BJ (cell line): ENCODE results near the gene BRD7. TPM values are rescaled to one million over a fixed set of nuclear protein-coding genes. Genes with fewer than 3 reads are reported as not detected.

ENCODE experiments used
- CTCF ChIA-PET: fragments of 350-600 bp; formaldehyde crosslinking; extraction: SDS; loops from one replicate; lab custom pipeline; 2021; ENCODE audit warnings: antibody characterized with exemption, inconsistent platforms; lab: Yijun Ruan, JAX
- POLR2A ChIA-PET: fragments of 300-600 bp; sonication (Branson Sonifier 250); formaldehyde crosslinking; extraction: SDS; loops from one replicate; lab custom pipeline; 2021; ENCODE audit warnings: antibody characterized with exemption; lab: Charles Lee
- DNase-seq: peaks from one replicate; pipeline ENCODE4 v3.0.0-alpha.2; 2011; ENCODE audit warnings: low read depth
- H3K27me3 ChIP-seq: 2 replicates; pipeline ENCODE4 v1.6.0; 2011; ENCODE audit warnings: low read length; ENCODE audit not compliant: control insufficient read depth, insufficient read depth
- H3K36me3 ChIP-seq: 2 replicates; pipeline ENCODE4 v1.5.1; 2011; ENCODE audit warnings: low read length; ENCODE audit not compliant: control insufficient read depth, insufficient read depth
- H3K4me3 ChIP-seq: 2 replicates; pipeline ENCODE4 v1.5.1; 2011; ENCODE audit warnings: low read depth, mild to moderate bottlenecking, control low read depth, low read length
- CTCF ChIP-seq: IDR thresholded peaks from 2 replicates; pipeline ENCODE4 v1.5.1; 2011; ENCODE audit warnings: low read depth, mild to moderate bottlenecking, control low read depth, inconsistent platforms, low read length, moderate library complexity; ENCODE audit not compliant: insufficient read depth
- polyA plus RNA-seq: library from polyadenylated mRNA; depleted of rRNA; stranded (reverse); fragments of >200 nt; gene quantifications from 2 replicates; pipeline ENCODE4 v1.2.3, GENCODE V29; 2011; rRNA removed
- small RNA-seq: library from RNA; depleted of rRNA; stranded (forward); fragments of <200 nt; gene quantifications from one replicate; pipeline ENCODE3, GENCODE V24; 2012; ENCODE audit warnings: low replicate concordance, low read depth; ENCODE audit not compliant: insufficient read length

Gene BRD7
- polyA plus RNA-seq, 1 experiment: 30.3 TPM

- DNase-seq: no peak
- no peak for TF ChIP-seq CTCF
- CTCF ChIA-PET: interaction anchor here (1.3 kb wide), 1 partner anchor 60 kb away, joined by 3 read pairs; no protein-coding TSS in a partner anchor
Observed at GRCh38 chr16:50267651-50268050, 101.1 kb downstream of the BRD7 start.

GRCh38 chr16:50267151-50267631 is 101.6 kb downstream of the BRD7 start:
- CTCF ChIA-PET: interaction anchor here (0.5 kb wide), 1 partner anchor 253 kb away, joined by 3 read pairs; no protein-coding TSS in a partner anchor
- 0 out of 2 replicates have a peak, but pooled peaks cover 1% of the 10 kb centered on the region for H3K36me3 ChIP-seq
- TF ChIP-seq CTCF: no peak
- H3K27me3 ChIP-seq: no peaks in the 10 kb centered on the region
- no peak for DNase-seq
- POLR2A ChIA-PET: no interaction called here
- H3K4me3 ChIP-seq: peak overlapping the region; percentile 0; the same call in 1 of the 2 replicates

More at GRCh38 chr16:50267651-50268050, 101.1 kb downstream of the BRD7 start:
- POLR2A ChIA-PET: no interaction called here
- no peak overlapping the region for H3K4me3 ChIP-seq
- no peaks in the 10 kb centered on the region for H3K27me3 ChIP-seq
- H3K36me3 ChIP-seq: 0 out of 2 replicates have a peak, but pooled peaks cover 1% of the 10 kb centered on the region

- Histone ChIP-seq H3K27me3 (0 out of 2 replicates have a peak, but pooled peaks cover 1% of the 10 kb centered on the region), H3K36me3 (no peaks in the 10 kb centered on the region), H3K4me3 (peak within 1 kb of the TSS; percentile 48)
- no peak for TF ChIP-seq CTCF
- POLR2A ChIA-PET: no interaction called here
- CTCF ChIA-PET: interaction anchor here (0.5 to 1.1 kb wide), 2 partner anchors 20 to 254 kb away, joined by 3 to 4 read pairs; no protein-coding TSS in a partner anchor
- no peak for DNase-seq
Observed at GRCh38 chr16:50266337-50267091, 102.3 kb downstream of the BRD7 start, which contains the start of gene ADCY7. TSS of gene ADCY7 (plus strand) at chr16:50266551. CDS start at chr16:50288180, 21,629 bp downstream.

Small RNA genes lying within 50 kb of the gene (small RNA-seq; reads per million reads assigned to genes)
- not detected for gene MIR6771

Other genes with a start within 250 kb of the BRD7 start
- 7.2 and 9.9 TPM in 2 replicates for gene TENT4B, start 215.7 kb downstream of the BRD7 start, polyA plus RNA-seq
- 5.3 and 13.2 TPM in 2 replicates for gene ADCY7, start 102.4 kb downstream of the BRD7 start, polyA plus RNA-seq
- gene NKD1, start 179.4 kb upstream of the BRD7 start, polyA plus RNA-seq: 0.05 and 0.11 TPM in 2 replicates